LHCN-M2 (cell line): ENCODE data around the gene EFCAB14. TPM values are rescaled to one million over a fixed set of nuclear protein-coding genes. Genes with fewer than 3 reads are reported as not detected.
A peak's percentile ranks its signal among the peaks of the same experiment; 100 is the strongest.
"Not testable (repeated sequence)": the region's sequence is repeated elsewhere in the genome, so short reads cannot be mapped to it uniquely, and the experiment has no call there.

ENCODE experiments used
- DNase-seq: peaks from one replicate; pipeline ENCODE4 v3.0.0-alpha.2; 2012; ENCODE audit warnings: low read depth
- total RNA-seq: library from RNA; depleted of rRNA; stranded (reverse); fragments of >200 nt; gene quantifications from 2 replicates; pipeline ENCODE4 v1.2.3, GENCODE V29; 2014

Gene EFCAB14
- total RNA-seq, 1 experiment from 2014 or later: 55.2 TPM

DNA sequence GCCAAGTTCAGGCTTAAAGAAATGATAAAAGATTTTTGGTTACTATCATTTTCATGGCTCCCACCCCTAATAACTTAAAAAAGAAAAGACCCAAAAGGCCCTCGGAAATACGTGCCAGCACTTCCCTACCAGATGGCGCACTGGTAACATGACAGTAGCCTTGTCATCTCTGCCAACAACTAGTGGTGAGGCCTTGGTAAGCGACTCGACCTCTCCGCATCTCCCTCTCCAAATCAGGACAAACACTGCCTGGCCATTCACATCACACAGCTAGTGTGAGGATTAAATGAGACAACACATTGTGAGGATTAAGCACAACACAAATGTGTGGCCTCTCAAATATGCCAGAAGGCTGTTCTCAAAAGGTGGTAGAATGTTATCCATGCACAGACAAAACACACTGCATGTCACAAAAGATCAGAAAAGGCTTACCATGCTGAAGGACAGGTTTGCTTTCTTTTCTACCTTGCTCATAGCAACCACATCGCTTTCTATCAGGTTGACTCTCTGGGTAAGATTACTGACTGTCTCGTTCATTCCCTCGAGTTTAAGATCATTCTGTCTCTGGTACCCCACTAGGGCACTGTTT, 30.9 kb downstream of the EFCAB14 start:
- DNase-seq: no peak

GRCh38 chr1:46687093-46687659, 31.7 kb downstream of the EFCAB14 start:
- DNase-seq: no peak

DNA sequence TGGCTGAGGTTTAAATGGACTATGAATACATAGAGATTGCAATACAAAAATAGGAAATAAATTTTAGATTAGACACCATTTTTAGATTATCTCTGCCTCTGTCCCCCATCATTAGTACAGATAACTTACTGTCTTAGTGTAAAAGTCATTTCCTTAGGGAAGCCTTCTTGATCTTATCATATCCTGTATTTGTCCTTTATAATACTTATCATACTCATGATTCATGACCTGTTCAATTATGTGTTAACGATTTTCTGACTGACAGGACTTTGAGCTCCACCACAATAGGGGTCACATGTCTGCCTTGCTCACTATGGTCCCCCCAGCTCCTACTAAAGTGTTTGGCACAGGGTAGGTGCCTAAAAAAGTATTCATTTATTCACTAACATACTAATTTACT, 32.7 kb downstream of the EFCAB14 start:
- DNase-seq: no peak

GRCh38 chr1:46684670-46685069, 34.2 kb downstream of the EFCAB14 start:
- no peak for DNase-seq

GRCh38 chr1:46682064-46682463, 36.9 kb downstream of the EFCAB14 start:
- DNase-seq: no peak

GRCh38 chr1:46681333-46682034, 37.4 kb downstream of the EFCAB14 start:
- DNase-seq: no peak

DNA sequence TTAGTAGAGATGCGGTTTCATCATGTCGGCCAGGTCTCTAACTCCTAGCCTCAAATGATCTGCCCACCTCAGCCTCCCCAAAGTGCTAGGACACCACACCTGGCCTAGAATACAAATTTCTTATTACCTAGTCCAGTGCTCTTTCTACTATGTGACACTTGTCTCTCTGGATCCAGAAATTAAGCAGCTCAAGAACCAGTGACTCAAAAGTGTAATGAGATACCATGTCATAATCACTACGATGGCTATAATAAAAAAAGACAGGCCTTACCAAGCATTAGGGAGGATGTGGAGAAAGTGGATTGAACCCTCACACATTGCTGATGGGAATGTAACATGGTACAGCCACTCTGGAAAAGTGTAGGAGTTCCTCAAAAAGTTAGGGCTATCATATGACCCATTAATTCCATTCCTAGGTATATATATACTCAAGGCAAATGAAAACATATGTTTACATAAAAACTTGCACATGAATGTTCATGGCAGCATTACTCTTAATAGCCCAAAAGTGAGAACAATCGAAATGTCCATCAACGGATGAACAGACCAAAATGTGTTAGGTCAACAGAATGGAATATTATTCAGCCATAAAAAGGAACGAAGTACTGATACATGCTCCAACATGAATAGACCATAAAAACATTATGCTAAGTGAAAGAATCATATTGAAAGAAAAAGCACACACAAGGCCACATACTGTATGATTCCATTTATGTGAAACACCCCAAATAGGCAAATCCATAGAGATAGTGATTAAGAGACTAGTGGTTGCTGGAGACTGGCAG, 38.9 kb downstream of the EFCAB14 start:
- no peak for DNase-seq

- DNase-seq: no peak
These were observed 41.6 kb downstream of the EFCAB14 start for GRCh38 chr1:46677339-46677738.

- DNase-seq: no peak
These were observed 42.4 kb downstream of the EFCAB14 start for GRCh38 chr1:46676531-46676930.

DNA sequence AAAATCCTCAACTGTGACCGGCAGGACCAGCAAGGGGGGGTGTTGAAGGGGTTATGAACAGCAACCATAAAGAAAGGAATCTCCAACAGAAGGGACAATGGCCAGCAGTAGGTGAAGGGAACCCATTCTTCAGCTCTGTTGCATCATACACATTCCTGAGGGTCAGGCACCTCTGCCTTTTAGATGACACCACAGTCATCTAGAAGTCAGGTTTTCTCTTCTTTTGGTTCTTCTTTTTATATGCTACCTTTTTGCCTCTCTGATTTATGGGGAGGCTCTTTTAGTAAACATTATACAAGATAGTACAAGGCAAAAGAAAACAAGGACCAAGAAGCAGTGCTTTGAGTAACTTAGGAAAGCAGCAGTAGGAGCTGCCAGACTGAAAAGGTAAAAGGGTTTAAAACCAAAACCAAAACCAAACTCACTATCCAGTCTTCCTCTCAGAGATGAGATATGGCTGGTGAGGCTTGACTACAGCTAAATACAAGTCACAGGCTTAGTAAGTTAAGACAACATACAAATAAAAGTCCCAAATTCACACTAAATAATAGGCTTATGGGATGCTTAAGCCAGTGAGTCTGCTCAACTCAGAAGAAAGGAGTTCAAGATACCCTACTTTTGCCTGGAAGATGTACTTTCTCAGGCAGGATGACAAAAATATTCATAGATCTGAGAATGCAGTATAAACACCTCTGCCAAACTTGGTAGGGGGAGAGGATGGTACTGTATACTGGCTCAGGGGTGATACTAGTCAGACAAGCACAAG, 43.2 kb downstream of the EFCAB14 start:
- DNase-seq: no peak

- DNase-seq: peak; percentile 64
These were observed 45.1 kb downstream of the EFCAB14 start for GRCh38 chr1:46673749-46674182.

DNA sequence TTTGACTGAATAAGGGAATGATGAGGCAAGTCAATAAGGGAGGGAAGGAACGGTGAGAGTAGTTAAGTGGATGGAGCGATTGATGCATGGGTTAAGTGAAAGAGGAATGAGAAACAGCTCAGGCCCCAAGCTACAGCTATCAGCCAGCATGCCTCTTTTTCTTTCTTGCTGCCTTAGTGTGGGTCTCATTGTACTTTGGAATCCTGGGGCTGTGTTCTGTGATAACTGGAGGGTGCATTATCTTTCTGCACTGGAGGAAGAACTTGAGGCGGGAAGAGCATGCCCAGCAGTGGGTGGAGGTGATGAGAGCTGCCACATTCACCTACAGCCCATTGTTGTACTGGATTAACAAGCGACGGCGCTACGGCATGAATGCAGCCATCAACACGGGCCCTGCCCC, 46.2 kb downstream of the EFCAB14 start:
- DNase-seq: no peak

DNA sequence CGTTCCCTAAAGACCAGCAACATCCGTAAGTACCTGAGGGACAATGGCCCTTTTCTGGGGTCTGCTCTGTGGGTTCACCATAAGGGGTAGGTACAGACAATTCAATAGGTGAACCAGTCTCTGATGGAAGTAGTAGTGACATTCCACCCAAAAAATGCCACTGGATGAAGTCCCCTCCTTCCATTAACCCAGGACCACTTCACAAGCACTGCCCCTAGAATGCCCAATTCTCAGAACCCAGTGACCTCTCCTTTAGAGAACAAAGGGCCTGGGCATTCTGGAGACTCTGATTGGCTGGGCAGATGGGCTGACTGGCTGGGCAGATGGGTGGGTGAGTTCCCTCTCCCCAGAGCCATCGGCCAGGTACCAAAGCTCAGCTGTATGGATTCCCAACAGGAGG, 47.4 kb downstream of the EFCAB14 start, which contains the start of gene TEX38:
TSS of gene TEX38 (plus strand) at position 301 of the 400 bp plus-strand sequence. CDS start at position 382, 81 bp downstream.
- no peak for DNase-seq

- DNase-seq: no peak
These were observed 48.8 kb downstream of the EFCAB14 start for GRCh38 chr1:46670134-46670533.

- DNase-seq: peak; percentile 69
These were observed 50.8 kb downstream of the EFCAB14 start, which contains the start of gene ATPAF1 for GRCh38 chr1:46667782-46668760. Gene ATPAF1, minus strand, starts transcription at chr1:46668364. Its CDS starts 42 bp downstream, at chr1:46668322.

DNA sequence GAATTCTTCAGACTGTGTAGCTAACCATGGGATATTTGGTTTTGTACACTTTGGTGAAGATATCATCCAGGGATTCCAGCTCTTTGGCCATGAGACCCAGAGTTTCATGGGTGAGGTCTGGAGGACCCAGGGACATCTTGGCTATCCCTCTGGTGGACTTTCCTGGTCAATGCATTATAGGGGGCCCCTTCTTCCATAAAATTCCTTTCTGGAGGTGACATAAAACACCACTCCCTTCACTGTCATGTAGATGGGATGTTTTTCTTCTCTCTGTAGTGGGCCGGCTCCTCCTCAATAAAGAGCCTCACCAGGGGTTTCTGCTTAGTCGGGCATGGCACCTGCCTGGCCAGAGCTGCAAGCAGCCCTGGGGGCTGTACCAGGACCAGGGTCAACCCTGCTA, 52.9 kb downstream of the EFCAB14 start:
- no peak for DNase-seq

GRCh38 chr1:46662919-46663318, 56.0 kb downstream of the EFCAB14 start:
- DNase-seq: not testable (repeated sequence)

GRCh38 chr1:46660116-46660515, 58.8 kb downstream of the EFCAB14 start:
- DNase-seq: not testable (repeated sequence)

- no peak for DNase-seq
These were observed 59.5 kb downstream of the EFCAB14 start for GRCh38 chr1:46659307-46659870.

DNA sequence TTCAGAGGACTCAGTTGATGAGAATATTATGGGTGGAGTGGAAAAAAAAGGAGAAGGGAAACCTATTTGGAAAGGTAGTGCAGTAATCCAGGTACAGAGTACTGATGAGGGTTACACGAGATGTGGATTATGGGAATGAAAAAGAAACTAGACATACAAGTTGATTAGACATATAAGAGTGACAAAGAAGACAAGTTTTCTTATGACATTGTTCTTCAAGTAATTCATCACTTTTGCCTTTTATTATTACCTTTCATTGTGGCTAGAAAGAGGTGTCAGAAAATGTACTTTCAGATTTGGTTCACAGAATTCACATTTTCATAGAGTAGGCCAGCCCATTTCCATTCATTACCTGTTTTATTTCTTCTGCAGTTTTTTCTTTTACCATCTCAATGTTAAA, 61.1 kb downstream of the EFCAB14 start:
- DNase-seq: no peak
